ENCODE data around the gene ZSWIM2. TPM values are rescaled to one million over a fixed set of nuclear protein-coding genes. Genes with fewer than 3 reads are reported as not detected.

Gene ZSWIM2, protein sequence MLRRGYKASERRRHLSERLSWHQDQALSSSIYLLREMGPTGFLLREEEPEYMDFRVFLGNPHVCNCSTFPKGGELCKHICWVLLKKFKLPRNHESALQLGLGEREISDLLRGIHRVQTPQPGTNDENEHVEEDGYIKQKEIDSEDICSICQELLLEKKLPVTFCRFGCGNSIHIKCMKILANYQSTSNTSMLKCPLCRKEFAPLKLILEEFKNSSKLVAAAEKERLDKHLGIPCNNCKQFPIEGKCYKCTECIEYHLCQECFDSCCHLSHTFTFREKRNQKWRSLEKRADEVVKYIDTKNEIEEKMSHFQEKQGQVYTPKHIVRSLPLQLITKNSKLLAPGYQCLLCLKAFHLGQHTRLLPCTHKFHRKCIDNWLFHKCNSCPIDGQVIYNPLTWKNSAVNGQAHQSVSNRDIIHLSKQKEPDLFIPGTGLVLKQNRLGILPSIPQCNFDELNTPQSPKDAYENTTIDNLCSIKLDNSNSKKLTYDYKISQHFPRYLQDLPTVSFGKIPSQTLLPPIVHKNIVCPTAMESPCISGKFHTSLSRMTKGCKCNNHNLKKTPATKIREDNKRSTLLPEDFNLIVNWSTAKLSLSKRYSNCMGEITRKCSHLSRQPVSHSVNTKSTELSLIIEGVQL
- total RNA-seq (2022; extraction: Qiagen RNA extraction; ENCODE audit: low read depth) = not detected in 5 replicates

DNA sequence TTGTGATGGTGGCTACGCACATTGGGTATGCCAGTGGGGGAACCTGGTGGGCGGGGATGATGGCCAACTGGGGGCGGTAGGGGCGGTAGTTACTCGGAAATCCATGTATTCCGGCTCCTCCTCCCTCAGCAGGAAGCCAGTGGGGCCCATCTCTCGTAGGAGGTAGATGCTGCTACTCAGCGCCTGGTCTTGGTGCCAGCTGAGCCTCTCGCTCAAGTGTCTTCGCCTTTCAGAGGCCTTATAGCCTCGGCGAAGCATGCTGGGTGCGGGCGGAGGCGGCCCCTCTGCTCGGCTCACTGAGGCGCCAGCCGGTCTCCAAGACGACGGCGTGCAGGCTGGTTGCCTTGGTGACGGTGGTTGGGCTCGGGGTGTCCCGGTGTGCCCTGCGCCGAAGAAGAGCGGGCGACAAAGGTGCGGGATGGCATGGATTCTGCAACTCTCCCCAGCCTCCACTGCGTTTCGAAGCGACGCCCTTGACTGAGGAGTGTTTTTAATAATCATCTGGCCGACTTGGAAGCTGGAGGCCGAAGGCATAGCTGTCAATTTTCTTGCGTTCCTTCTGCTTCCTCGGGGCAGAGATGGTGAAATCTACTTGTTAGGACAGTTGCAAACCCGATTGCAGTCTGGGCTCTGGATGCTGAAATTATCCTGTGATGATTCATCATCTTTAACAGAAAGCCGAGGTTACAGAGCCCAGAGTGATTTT, at the start of gene ZSWIM2:
TSS of gene ZSWIM2 (minus strand) at position 298 of the 706 bp plus-strand sequence. CDS start at position 258, 40 bp downstream.

Other genes with a start within 250 kb of the ZSWIM2 start
- gene FAM171B, start 155.1 kb downstream of the ZSWIM2 start, total RNA-seq (2022; extraction: Qiagen RNA extraction; ENCODE audit: low read depth) = 1.7 to 3.1 TPM (median 2.2 TPM) in 5 replicates

Measured in A549 treated with CpdA at 1 μM for 4 hours (cell line).